ENCODE results near the gene ICAM2. TPM values are rescaled to one million over a fixed set of nuclear protein-coding genes. Genes with fewer than 3 reads are reported as not detected.

The ICAM2 gene
- total RNA-seq, 2 donors from 2014 or later = 7.3 to 12.6 TPM

- 62% methylated on average over 11 of the region's 11 CpGs for WGBS
- Histone ChIP-seq H3K9me3 (no peaks in the 10 kb centered on the region), H3K36me3 (peaks cover 0 to 16% of the 10 kb centered on the region in 2 donors), H3K27ac (no peak overlapping the region), H3K4me1 (replicated peaks) (no peaks in the 10 kb centered on the region), H3K27me3 (replicated peaks; ENCODE audit: insufficient read depth) (no peaks in the 10 kb centered on the region), H3K4me3 (no peak overlapping the region)
- intact Hi-C loops (cut with DNase I) = no loop called here
- DNase-seq (ENCODE audit: low spot score) = no peak
- TF ChIP-seq POLR2AphosphoS5 (IDR thresholded peaks at IDR 0.05) = no peak
- no peak for TF ChIP-seq POLR2A (IDR thresholded peaks at IDR 0.05)
- TF ChIP-seq CTCF (IDR thresholded peaks at IDR 0.05) = no peak
Observed at GRCh38 chr17:64041912-64042311, 21.5 kb upstream of the ICAM2 start.

- Histone ChIP-seq H3K36me3 (peaks cover 0 to 12% of the 10 kb centered on the region in 2 donors), H3K4me1 (replicated peaks) (no peaks in the 10 kb centered on the region), H3K9me3 (no peaks in the 10 kb centered on the region), H3K27me3 (replicated peaks; ENCODE audit: insufficient read depth) (no peaks in the 10 kb centered on the region), H3K27ac (no peak overlapping the region), H3K4me3 (no peak overlapping the region)
- intact Hi-C loops (cut with DNase I) = no loop called here
- 74% methylated on average over 6 of the region's 6 CpGs for WGBS
- TF ChIP-seq POLR2A (IDR thresholded peaks at IDR 0.05) = no peak
- TF ChIP-seq CTCF (IDR thresholded peaks at IDR 0.05) = no peak
- TF ChIP-seq POLR2AphosphoS5 (IDR thresholded peaks at IDR 0.05) = no peak
- DNase-seq (ENCODE audit: low spot score) = no peak
Observed at GRCh38 chr17:64040206-64040605, 19.8 kb upstream of the ICAM2 start.

- Histone ChIP-seq H3K4me1 (replicated peaks) (no peaks in the 10 kb centered on the region), H3K36me3 (peaks cover 0 to under 1% of the 10 kb centered on the region in 2 donors), H3K4me3 (no peak overlapping the region), H3K9me3 (no peaks in the 10 kb centered on the region), H3K27ac (no peak overlapping the region), H3K27me3 (replicated peaks; ENCODE audit: insufficient read depth) (no peaks in the 10 kb centered on the region)
- intact Hi-C loops (cut with DNase I) = no loop called here
- 91% methylated on average over 3 of the region's 3 CpGs for WGBS
- DNase-seq (ENCODE audit: low spot score) = no peak
- TF ChIP-seq POLR2A (IDR thresholded peaks at IDR 0.05) = no peak
- TF ChIP-seq CTCF (IDR thresholded peaks at IDR 0.05) = no peak
- no peak for TF ChIP-seq POLR2AphosphoS5 (IDR thresholded peaks at IDR 0.05)
Observed at GRCh38 chr17:64039106-64039400, 18.6 kb upstream of the ICAM2 start.

- DNase-seq (ENCODE audit: low spot score) = no peak
- no peak for TF ChIP-seq POLR2A (IDR thresholded peaks at IDR 0.05)
- TF ChIP-seq POLR2AphosphoS5 (IDR thresholded peaks at IDR 0.05) = no peak
- TF ChIP-seq CTCF (IDR thresholded peaks at IDR 0.05) = no peak
- no peaks in the 10 kb centered on the region for H3K36me3 ChIP-seq
- H3K4me1 ChIP-seq (replicated peaks) = no peaks in the 10 kb centered on the region
- no peak overlapping the region for H3K4me3 ChIP-seq
- no peaks in the 10 kb centered on the region for H3K9me3 ChIP-seq
- H3K27ac ChIP-seq = no peak overlapping the region
- 88% methylated on average over 16 of the region's 16 CpGs for WGBS
- H3K27me3 ChIP-seq (replicated peaks; ENCODE audit: insufficient read depth) = no peaks in the 10 kb centered on the region
- intact Hi-C loops (cut with DNase I) = no loop called here
Observed at GRCh38 chr17:64038331-64039105, 18.1 kb upstream of the ICAM2 start.

- Histone ChIP-seq H3K27ac (no peak overlapping the region), H3K4me1 (replicated peaks) (no peaks in the 10 kb centered on the region), H3K27me3 (replicated peaks; ENCODE audit: insufficient read depth) (no peaks in the 10 kb centered on the region), H3K36me3 (no peaks in the 10 kb centered on the region), H3K9me3 (no peaks in the 10 kb centered on the region), H3K4me3 (no peak overlapping the region)
- no peak for DNase-seq (ENCODE audit: low spot score)
- WGBS = 97% methylated on average over 5 of the region's 5 CpGs
- intact Hi-C loops (cut with DNase I) = no loop called here
- TF ChIP-seq CTCF (IDR thresholded peaks at IDR 0.05) = no peak
- no peak for TF ChIP-seq POLR2A (IDR thresholded peaks at IDR 0.05)
- no peak for TF ChIP-seq POLR2AphosphoS5 (IDR thresholded peaks at IDR 0.05)
Observed at GRCh38 chr17:64037802-64038201, 17.4 kb upstream of the ICAM2 start.
